GM18505 (cell line): ENCODE data around the gene CD74.
A peak's percentile ranks its signal among the peaks of the same experiment; 100 is the strongest.

Source experiments
- ATAC-seq: cut with Tn5 transposase; IDR thresholded peaks from one replicate; pipeline ENCODE4 v1.9.1; 2021; ENCODE audit not compliant: unreplicated experiment
- POLR2A ChIP-seq: IDR thresholded peaks from 4 replicates; pipeline ENCODE4 v1.6.1; 2011; ENCODE audit warnings: borderline replicate concordance; ENCODE audit not compliant: insufficient read depth, insufficient read length; ENCODE audit errors: extremely low read depth

The CD74 gene

DNA sequence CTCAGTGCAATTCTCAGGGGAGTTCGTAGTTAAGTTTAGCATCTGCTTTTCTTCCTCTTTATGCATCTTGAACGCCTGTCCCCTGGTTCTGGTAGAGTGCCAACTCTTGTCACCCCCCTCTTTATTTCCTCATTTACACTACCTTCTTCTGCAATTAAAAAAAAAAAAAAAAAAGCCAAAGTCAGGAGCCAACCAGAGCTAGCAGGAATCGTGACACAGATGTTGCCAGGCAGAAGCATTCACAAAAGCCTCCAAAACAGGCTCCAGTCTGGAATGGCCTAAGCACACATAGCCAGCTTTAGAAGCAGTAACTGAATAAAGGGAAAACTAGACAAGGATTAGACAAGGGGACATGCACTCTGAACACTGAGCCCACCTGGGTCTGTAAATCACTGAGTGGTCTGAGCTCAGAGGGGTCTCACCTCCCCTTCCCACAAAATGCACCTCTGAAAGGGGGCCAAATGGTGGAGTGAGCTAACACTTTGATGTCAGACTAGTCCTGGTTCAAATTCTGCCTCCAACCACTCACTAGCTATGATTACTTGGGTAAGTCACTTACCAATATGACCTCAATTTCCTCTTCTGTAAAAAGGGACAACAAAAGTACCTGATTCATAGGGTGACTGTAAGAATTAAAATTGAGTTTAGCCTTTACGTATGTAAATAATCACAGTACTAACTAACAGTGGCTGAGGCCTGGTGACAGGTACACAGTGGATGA lies 2.0 kb downstream of the CD74 start:
- ATAC-seq: no peak
- peak; percentile 82 for TF ChIP-seq POLR2A

DNA sequence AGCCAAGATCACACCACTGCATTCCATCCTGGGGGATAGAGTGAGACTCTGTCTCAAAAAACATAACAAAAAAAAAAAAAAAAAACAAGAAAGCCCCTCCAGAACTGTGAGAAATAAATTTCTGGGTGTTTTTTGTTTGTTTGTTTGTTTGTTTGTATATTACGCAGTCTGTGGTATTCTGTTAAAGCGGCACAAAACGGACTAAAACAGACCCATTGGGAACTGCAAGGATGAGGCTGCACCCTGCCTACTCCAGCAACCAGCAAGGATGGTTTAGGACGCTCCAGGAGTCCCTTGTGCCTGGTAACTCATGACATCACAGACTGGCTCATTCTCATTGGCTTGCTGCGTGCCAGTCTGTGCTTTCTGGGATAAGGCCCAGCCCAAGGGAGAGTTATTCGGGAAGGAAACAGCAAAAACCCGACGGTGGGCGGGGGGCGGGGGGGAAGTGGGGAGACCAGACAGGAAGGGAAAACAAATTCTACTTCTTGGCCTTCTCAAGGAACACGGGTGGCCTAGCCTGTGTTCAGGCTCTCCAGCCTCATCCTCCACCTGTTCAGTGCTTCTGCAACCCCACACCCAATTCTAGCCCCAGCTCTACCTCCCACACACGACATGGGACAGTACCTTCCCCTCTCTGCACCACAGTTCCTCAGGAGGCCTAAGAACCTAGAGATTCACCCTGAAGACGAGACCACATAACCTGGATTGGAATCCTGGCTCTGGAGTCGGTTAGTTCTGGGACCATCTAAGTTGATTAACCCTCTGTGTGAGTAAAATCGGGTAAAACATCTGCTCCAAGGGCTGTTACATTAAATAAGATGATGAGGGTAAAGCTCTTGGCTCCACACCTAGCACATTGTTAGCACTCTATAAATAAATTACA lies 2.8 kb downstream of the CD74 start:
- peak; percentile 88 for TF ChIP-seq POLR2A
- peak; percentile 24 for ATAC-seq

DNA sequence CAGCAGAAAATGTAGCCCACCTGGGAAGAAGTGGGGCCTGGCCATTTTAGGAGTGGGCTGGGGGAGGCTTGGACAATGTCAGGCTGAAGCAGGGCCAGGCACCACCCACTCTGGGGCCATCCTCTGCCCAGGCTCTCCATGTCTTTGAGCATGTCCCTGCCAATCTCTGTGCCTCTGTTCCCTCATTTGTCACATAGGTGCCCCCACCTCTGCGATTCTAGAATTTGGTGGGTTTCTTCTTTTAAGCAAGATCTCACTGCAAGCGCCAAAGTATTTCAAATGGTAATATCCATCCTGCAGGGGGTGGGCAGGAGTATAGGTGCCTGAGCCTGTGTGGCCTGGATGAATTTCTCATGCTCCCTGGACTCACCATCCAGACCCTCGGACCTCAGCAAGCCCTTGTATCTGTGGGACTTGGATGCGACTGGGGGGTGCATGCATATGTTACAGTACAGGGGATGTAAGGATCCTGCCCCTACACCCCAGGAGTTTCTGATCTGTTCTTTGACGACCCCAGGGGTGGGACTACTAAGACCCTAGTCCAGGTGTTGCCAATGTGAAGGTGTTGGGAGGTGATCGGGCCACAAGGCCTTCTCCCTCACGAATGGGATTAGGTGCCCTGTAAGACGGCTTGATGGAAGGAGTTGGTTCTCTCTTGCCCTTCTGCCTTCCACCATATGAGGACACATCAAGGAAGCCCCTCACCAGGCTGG lies 4.3 kb downstream of the CD74 start:
- TF ChIP-seq POLR2A: peak; percentile 77
- ATAC-seq: no peak

DNA sequence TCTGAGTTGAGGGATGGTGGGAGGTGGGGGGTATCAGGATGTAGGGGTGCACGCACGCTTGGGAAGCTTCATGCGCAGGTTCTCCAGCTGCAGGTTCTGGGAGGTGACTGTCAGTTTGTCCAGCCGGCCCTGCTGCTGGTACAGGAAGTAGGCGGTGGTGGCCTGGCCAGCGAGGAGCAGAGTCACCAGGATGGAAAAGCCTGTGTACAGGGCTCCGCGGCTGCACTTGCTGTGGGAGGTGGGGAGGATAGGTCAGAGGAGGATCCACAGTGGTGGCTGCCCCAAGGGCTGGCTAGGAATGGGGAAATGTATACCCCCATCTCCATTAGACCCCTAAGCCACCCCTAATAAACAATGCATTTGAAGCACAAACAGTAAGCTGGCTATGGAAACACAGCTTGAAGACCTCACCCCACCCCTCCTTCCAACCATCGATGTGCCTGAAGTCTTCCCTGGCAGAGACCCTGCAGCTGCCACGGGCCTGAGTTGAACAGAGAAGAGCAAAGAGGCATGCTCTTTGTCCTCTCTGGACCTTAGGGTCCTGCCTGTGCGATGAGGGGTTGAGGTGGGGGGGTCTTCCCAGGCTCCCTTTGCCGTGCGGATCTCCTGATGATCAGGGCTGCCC lies 5.5 kb downstream of the CD74 start:
- peak; percentile 83 for TF ChIP-seq POLR2A
- ATAC-seq: no peak

DNA sequence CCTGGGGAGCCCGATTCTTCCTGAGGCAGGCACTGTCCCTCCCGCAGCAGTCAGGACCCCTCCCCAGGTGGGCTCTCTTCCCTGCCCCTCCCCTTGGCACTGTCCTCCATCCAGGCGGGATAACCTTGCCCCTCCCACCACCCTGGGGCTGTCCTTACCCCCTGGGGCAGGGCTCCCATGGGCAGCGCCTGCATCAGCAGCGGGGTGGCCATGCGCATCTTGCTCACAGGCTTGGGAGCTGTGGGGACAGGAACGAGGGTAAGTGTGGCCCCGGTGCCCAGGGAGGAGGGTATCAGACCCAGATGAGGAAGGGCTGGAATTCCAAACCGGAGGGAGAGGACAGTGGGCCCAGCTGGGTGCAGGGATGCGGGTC lies 6.0 kb downstream of the CD74 start:
- ATAC-seq: no peak
- TF ChIP-seq POLR2A: no peak

DNA sequence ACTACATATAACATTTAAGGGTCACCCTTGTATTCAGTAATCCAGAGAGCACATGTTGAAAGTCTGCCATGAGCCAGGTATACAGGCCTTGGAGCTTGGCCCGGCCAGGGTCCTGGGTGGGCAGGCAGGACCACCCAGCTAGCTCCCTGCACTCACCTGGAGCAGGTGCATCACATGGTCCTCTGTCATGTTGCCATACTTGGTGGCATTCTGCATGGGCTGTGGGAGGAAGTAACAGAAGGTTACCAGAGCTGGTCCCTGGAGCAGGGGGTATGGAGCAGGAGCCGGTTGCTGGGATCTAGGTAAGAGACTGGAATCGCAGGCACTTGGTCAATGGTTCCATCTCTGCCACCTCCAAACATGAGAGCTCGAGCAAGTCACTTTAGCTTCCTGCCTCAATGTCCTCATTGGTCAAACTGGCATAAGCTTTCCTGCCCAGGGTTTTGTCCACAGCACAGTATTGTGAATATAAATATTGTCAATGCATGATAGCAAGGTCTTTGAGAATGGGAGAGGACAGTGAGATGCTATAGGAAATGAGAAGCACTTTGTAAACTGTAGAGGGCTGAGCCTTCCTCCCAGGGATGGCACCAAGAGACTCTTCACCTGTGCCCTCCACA lies 6.5 kb downstream of the CD74 start:
- TF ChIP-seq POLR2A: peak; percentile 46
- no peak for ATAC-seq

DNA sequence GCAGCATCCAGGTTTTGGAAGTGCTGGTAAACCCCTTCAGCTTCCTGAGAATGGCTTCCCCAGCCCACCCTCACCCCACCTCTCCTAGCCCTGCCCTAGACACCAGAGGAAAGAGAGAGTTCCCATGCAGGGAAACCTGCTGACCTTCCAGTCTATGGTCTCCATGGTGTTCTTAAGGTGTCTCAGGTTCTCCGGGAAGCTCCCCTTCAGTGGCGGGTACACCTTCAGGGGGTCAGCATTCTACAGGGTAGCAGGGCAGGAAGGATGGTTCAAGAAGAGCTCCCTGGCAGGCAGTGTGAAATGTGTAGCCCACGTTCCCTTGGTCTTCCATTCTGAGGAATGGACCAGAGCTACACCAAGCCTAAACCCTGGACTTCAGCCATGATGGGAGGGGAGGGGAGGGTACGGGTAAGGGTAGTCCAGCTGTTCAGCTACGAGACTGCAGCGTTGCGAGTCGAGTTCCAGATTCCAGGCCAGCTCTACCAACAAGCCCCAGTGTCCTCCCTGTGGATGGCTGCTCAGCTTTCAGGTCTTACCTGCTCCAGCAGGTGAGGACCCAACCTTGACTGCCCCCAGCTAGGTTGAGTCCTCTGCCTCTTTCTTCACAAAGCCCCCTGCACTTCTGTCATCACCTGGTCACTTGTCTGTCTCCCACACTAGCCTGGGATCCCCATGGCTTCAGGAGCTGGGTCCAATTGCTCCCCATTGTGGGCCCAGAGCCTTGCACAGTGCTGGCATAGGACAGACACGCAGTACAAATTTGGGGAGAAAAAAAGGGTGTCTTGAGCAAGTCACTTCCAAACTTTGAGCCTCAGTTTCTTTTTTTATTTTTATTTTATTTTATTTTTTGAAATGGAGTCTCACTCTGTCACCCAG lies 7.5 kb downstream of the CD74 start:
- ATAC-seq: no peak
- TF ChIP-seq POLR2A: peak; percentile 80

DNA sequence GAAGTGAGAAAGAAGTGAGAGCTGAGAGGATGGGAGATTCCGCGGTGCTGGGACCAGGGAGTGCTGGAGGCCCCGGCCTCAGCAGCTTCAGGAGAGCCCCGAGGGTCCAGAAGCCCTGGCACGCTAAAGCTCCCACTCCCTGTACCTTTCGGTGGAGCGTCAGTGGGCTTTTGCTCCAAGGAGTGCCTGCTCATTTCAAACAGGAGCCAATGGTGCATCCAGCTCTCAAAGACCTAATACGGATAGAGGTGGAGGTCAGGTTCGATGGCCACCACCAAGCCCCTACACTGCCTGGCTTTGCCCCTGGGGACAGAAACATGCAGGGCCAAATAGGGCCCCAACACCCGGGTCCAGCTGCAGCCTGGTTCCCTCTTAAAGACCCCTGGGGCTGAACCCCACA lies 8.2 kb downstream of the CD74 start:
- ATAC-seq: no peak
- TF ChIP-seq POLR2A: peak; percentile 69

DNA sequence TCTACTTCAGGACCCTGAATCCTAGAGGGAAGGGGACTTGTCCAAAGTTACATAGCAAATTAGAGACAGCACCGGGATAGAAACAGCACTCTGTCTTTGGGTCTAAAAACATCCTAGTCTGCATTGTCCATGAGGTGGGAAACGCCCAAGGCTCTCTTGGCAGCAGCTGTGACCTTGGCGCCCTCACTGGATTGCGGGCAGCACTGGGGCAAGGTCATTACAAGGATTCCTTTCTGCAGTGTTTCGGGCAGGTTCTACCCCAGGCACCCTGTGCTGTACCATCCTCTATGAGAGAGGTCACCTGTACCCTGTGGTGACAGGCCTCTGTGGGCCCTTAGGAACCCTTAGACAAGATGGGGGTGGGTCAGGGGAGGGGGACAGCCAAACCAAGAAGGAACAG lies 8.6 kb downstream of the CD74 start:
- ATAC-seq: no peak
- peak; percentile 61 for TF ChIP-seq POLR2A

DNA sequence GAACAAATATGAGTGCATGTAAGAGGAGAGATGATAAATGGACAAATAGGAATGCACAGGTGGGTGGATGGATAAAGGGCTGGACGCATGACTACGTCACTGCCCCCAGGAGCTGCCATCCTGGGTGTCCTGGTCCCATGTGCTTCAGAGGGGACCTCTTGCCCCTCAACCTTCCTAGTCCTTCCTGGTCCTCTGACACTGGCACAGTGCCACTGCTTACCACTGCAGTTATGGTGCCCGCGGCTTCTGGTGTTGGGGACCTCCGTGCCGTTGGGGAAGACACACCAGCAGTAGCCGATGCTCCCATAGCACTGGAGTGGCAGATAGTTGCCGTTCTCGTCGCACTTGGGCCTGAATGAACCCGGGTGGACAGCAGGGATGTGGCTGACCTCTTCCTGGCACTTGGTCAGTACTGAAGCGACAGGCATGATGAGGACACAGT lies 9.8 kb downstream of the CD74 start:
- no peak for ATAC-seq
- peak; percentile 76 for TF ChIP-seq POLR2A

DNA sequence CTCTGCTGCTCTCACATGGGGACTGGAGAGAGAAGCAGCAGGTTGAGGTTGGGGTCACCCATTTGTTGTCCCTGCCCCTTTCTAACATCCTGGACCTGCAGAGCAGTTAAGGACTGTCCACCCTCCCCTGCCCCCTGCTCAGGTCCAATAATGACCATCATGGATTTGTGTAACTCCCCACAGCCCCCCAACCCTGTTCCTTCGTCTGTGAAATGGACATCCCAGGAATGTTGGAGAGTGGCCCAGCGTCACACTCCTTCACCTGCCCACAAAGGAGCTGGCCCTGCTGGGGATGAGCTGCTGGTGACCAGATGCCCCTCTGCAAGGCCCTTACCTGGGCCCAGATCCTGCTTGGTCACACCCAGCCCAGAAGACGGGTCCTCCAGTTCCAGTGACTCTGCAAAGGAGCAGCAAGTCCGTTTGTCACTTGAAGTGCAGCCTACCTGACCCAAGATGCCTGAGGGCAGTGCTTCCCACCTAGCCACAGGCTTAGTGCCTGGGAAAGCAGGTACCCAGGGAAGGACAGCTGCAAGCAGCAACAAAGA lies 10.4 kb downstream of the CD74 start:
- TF ChIP-seq POLR2A: peak; percentile 51
- no peak for ATAC-seq

DNA sequence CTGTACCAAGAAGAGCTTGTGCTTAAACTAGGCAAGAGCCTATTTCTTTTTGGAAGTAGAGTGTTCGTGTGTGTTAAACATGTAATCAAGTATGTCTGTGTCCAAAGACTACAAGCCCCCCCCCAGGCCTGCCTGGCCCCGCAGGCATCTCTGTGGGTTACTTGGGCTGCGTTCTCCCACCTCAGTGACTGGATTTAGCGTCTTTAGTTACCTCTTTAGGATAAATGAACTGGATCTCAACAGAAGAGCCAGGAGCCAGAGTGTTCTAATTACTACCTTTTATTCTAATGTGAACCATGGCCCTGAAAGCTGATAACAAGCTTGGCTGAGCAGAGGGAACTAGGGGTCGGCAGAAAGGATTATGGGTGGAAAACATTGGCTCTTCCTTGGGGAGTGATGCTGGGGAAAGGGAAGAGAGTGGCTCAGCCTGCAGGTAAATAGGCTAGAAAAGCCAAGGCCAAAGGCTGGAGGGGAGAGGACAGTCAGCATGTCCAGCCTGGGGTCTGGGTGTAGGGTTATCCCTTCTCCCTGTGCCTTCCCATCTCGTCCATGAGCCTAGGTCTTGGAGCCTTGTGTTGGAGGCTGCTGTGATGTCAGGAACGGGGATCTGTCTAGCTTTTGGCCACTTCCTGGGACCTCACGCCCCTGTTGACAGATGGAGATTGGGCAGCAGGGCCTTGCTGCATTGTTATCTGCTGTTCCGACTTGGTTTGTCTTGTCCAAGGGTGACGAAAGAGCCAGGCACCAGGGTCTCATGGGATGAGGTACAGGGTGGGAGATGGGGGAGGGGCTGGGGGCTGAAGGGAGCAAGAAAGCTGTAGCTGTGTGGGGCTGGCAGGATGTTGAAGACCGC lies 11.1 kb downstream of the CD74 start:
- no peak for ATAC-seq
- TF ChIP-seq POLR2A: peak; percentile 64

DNA sequence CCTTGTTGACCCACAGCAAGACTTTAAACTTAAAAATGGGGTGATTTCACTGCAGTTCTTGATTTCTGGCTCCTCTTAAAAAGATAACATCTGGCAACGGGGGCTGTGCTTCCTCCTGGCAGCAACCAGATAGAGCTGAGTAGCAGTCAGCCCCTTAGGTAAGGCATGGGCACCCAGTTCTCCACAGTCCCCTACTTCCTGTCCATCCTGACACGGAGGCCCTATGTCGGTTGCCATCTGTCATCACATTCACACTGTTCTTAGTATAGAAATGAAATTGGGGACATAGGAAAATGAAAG lies 11.7 kb downstream of the CD74 start:
- TF ChIP-seq POLR2A: peak; percentile 79
- ATAC-seq: no peak
